Posterior cingulate gyrus (tissue), 11 donors: ENCODE measurements around the gene GRAMD1A.
"Not testable (repeated sequence)": the region's sequence is repeated elsewhere in the genome, so short reads cannot be mapped to it uniquely, and the experiment has no call there.

Experiments used
- DNase-seq, 10 donors: peaks; one replicate each; pipeline versions ENCODE4 v3.0.0 to v3.0.0-alpha.2; 2020 to 2021; ENCODE audit warnings: mixed read lengths in 3 of 10
- intact Hi-C: fragments of 100-400 bp; cut with DNase I; formaldehyde crosslinking; loops from one replicate; pipeline ENCODE4 v1.15.1; 2023

GRAMD1A gene

GRCh38 chr19:34975056-34975455 is 25.1 kb upstream of the GRAMD1A start:
- intact Hi-C loops: no loop called here
- peak in 1 of 10 donors; percentile 10 for DNase-seq

DNA sequence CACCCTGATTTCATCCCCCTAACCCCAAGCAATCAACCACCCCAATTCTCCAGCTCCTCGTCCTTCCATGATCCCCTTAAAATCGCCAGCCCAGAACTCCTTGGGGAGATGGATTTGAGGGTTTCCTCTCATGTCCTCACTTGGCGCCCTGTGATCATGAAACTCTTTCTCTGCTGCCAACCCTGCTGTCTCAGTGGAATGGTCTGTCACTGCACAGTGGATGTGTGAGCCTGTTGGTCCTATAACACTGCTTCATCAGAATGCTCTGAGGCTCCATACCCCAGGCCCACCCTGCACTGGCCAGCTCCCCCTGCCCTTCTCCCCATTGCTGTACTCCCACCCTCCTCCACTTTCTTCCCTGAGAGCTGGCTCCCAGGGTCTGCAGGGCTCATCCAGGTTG is 23.5 kb upstream of the GRAMD1A start:
- intact Hi-C loops: no loop called here
- peak in 1 of 10 donors; percentile 33 for DNase-seq

- DNase-seq: peak in 2 of 10 donors; percentile 24 to 26
- intact Hi-C loops: no loop called here
Measured at GRCh38 chr19:34979819-34980640, 20.1 kb upstream of the GRAMD1A start.

- intact Hi-C loops: no loop called here
- DNase-seq: peak in 1 of 10 donors; percentile 8
Measured at GRCh38 chr19:34982275-34982674, 17.8 kb upstream of the GRAMD1A start.

DNA sequence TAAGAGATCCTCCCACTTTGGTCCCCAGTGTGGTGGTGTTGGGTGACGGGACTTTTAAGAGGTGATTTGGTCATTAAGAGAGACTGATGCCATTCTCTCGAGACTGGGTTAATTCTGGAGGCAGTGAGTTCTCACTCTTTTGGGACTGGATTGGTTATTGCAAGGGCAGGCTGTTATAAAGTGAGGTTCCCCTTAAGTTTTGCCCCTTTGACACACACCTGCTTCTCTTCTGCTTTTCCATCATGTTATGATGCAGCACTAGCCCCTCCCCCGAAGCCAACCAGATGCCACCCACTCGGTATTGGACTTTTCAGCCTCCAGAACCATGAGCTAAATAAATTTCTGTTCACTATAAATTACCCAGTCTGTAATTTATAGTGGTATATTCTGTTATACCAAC is 16.3 kb upstream of the GRAMD1A start:
- intact Hi-C loops: no loop called here
- DNase-seq: no peak

GRCh38 chr19:34984287-34984686 is 15.8 kb upstream of the GRAMD1A start:
- intact Hi-C loops: no loop called here
- no peak for DNase-seq

GRCh38 chr19:34985249-34986022 is 14.7 kb upstream of the GRAMD1A start:
- DNase-seq: peak in 2 of 10 donors; percentile 44 to 71
- intact Hi-C loops: no loop called here

- peak in 2 of 10 donors; percentile 8 to 21 for DNase-seq
- intact Hi-C loops: no loop called here
Measured at GRCh38 chr19:34988119-34988518, 12.0 kb upstream of the GRAMD1A start.

- intact Hi-C loops: no loop called here
- DNase-seq: no peak
Measured at GRCh38 chr19:34989298-34989697, 10.8 kb upstream of the GRAMD1A start.

GRCh38 chr19:34990578-34991192 is 9.4 kb upstream of the GRAMD1A start:
- peak in 2 of 10 donors; percentile 38 to 54 for DNase-seq
- intact Hi-C loops: no loop called here

- intact Hi-C loops: no loop called here
Measured at GRCh38 chr19:34991542-34992333, 8.4 kb upstream of the GRAMD1A start.

GRCh38 chr19:34992582-34992981 is 7.5 kb upstream of the GRAMD1A start:
- intact Hi-C loops: not testable (repeated sequence)
- DNase-seq: peak in 2 of 10 donors; percentile 11 to 12

More at GRCh38 chr19:34991542-34992333, 8.4 kb upstream of the GRAMD1A start:
- peak in 2 of 10 donors; percentile 18 to 20 for DNase-seq

DNA sequence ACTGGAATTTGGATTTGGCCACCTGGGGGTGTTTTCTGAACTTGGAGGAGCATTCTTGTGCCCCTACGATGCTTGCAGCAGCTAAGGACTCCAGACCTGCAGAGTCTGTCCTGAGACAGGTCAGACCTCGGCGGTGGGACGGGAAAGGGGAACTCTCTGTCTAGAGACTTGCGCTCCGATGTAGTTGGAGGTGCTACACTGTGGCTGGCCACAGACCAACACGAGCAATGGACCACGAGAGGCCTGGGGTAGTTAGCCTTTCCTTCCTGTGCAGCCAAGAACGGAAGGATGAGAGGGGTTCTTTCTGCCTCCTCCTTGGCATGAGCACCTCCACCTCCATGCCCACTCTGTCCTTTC is 5.9 kb upstream of the GRAMD1A start:
- peak in 2 of 10 donors; percentile 32 to 58 for DNase-seq
- intact Hi-C loops: no loop called here

GRCh38 chr19:34994643-34995541 is 5.2 kb upstream of the GRAMD1A start:
- intact Hi-C loops: no loop called here
- DNase-seq: peak in 2 of 10 donors; percentile 9 to 50

GRCh38 chr19:34995551-34995950 is 4.6 kb upstream of the GRAMD1A start:
- peak in 2 of 10 donors; percentile 9 to 24 for DNase-seq
- intact Hi-C loops: no loop called here

DNA sequence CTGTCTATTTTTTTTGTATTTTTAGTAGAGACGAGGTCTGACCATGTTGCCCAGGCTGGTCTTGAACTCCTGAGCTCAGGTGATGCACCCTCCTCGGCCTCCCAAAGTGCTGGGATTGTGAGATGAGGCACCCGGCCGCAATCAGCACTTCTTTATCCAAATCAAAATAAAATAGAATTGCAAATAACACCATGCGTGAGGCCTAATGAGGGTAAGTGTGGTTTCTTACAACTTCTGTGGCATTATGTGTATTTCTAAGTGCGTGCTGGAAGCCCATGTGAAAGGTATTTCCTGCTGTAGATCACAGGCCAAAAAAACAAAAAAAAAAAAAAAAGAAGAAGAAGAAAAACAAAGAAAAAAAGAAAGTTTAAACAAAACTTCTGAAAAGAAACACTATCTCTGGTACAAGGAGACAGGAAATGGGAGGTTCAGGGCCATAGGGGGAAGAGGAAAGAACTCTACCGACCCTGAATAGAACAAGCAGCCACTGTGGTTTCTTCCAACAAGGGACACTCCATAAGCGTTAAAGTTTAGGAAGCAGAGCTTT is 3.0 kb upstream of the GRAMD1A start:
- peak in 2 of 10 donors; percentile 19 to 53 for DNase-seq
- intact Hi-C loops: no loop called here

DNA sequence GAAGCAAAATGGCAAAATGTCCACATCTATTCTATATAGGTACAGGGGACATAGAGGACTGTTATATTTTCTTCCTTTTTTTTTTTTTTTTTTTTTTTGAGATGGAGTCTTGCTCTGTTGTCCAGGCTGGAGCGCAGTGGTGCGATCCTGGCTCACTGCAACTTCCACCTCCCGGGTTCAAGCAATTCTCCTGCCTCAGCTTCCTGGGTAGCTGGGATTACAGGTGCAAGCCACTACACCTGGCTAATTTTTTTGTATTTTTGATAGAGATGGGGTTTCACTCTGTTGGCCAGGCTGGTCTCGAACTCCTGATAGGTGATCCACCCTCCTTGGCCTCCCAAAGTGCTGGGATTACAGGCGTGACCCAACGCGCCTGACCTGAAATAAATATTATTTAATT is 1.9 kb upstream of the GRAMD1A start:
- DNase-seq: peak in 2 of 10 donors; percentile 4 to 29
- intact Hi-C loops: not testable (repeated sequence)

DNA sequence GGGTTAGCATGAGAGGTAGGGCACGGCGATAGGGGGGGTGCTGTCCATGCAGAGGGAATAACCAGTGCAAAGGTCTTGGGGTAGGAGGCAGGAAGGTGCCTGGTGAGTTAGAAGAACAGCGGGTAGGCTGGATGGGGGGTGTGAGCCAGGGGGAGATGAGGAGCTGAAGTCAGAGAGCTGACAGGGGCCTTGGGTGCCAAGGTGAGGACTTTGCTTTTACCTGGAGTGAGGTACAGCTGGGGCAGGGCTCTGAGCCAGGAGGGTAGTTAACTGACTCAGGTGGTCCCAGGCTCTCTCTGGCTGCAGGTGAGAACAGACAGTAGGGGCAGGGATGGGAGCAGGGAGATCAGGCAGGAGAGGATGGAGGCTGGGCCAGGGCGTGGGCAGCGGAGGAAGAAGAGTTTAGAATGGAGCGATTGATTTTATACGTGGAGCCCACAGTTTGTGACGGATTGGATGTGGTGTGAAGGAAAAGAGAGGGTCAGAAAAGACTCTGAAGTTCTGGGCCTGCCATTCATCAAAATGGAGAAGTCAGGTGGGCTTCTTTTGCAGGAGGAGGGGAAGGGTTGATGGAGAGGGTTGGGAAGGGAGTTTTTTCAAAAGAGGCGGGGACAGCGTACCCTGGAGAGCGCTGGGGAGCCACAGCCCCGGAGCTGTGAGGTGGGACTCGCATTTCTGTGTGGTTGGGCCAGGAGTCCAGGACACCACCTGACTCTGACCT is 1.2 kb upstream of the GRAMD1A start:
- peak in 2 of 10 donors; percentile 16 to 66 for DNase-seq
- intact Hi-C loops: no loop called here
